ENCODE results near the gene CLMP. TPM values are rescaled to one million over a fixed set of nuclear protein-coding genes. Genes with fewer than 3 reads are reported as not detected.

Gene CLMP
- total RNA-seq, 4 donors from 2014 or later, result 23.6 to 49.4 (median 38.0) TPM

GRCh38 chr11:123041185-123041584 lies 153.9 kb downstream of the CLMP start:
- TF ChIP-seq POLR2AphosphoS5 (IDR thresholded peaks at IDR 0.05) (no peak), POLR2A (IDR thresholded peaks at IDR 0.05) (no peak)
- Histone ChIP-seq H3K4me3 (no peak overlapping the region), H3K4me1 (no peaks in the 10 kb centered on the region), H3K27ac (no peak overlapping the region), H3K27me3 (no peaks in the 10 kb centered on the region), H3K36me3 (no peaks in the 10 kb centered on the region), H3K9me3 (no peaks in the 10 kb centered on the region)
- no peak for DNase-seq
- WGBS, 2 donors (ENCODE audit: low coverage in 1 of 2), result 95% methylated on average over 10 of the region's 10 CpGs; no CpG with 5 or more reads in 1 of the 2 donors
- intact Hi-C loops (cut with DNase I; ENCODE audit: low total_unique reads), result no loop called here
- in situ Hi-C loops (cut with MboI; ENCODE audit: low pct_ligation_motif_present in 1 of 4, low pct_unique_long_range_greater_than_20kb in 1 of 4, low sequenced_read_pairs in 3 of 4), result loop anchor here in 2 of 4 donors (25.0 kb wide), 2 partner anchors 404 to 429 kb away; no protein-coding TSS in a partner anchor

- intact Hi-C loops (cut with DNase I; ENCODE audit: low total_unique reads), result no loop called here
- no peak for DNase-seq
These were observed 155.0 kb downstream of the CLMP start for GRCh38 chr11:123040111-123040432.

GRCh38 chr11:123035831-123036230 lies 159.2 kb downstream of the CLMP start:
- Histone ChIP-seq H3K27me3 (no peaks in the 10 kb centered on the region), H3K9me3 (no peaks in the 10 kb centered on the region), H3K36me3 (no peaks in the 10 kb centered on the region), H3K4me3 (no peak overlapping the region), H3K27ac (no peak overlapping the region), H3K4me1 (no peaks in the 10 kb centered on the region)
- no peak for TF ChIP-seq POLR2A (IDR thresholded peaks at IDR 0.05)
- TF ChIP-seq CTCF (IDR thresholded peaks at IDR 0.05), result no peak
- TF ChIP-seq POLR2AphosphoS5 (IDR thresholded peaks at IDR 0.05), result no peak
- TF ChIP-seq EP300 (IDR thresholded peaks at IDR 0.05; ENCODE audit: low read depth), result no peak
- intact Hi-C loops (cut with DNase I; ENCODE audit: low total_unique reads), result no loop called here
- in situ Hi-C loops (cut with MboI; ENCODE audit: low pct_ligation_motif_present in 1 of 4, low pct_unique_long_range_greater_than_20kb in 1 of 4, low sequenced_read_pairs in 3 of 4), result loop anchor here in 3 of 4 donors (10.0 to 25.0 kb wide), 3 partner anchors 171 to 424 kb away; no protein-coding TSS in a partner anchor
- 72 to 76% methylated on average over 7 to 10 of the region's 10 CpGs for WGBS, 2 donors (ENCODE audit: low coverage in 1 of 2)
- no peak for DNase-seq

More at GRCh38 chr11:123040111-123040432, 155.0 kb downstream of the CLMP start:
- Histone ChIP-seq H3K4me3 (no peak overlapping the region), H3K27ac (no peak overlapping the region), H3K4me1 (no peaks in the 10 kb centered on the region), H3K36me3 (no peaks in the 10 kb centered on the region), H3K9me3 (no peaks in the 10 kb centered on the region), H3K27me3 (no peaks in the 10 kb centered on the region)
- in situ Hi-C loops (cut with MboI; ENCODE audit: low pct_ligation_motif_present in 1 of 4, low pct_unique_long_range_greater_than_20kb in 1 of 4, low sequenced_read_pairs in 3 of 4), result loop anchor here in 2 of 4 donors (25.0 kb wide), 2 partner anchors 403 to 428 kb away; no protein-coding TSS in a partner anchor
- 60 to 77% methylated on average over 3 to 11 of the region's 11 CpGs for WGBS, 2 donors (ENCODE audit: low coverage in 1 of 2)
- no peak for TF ChIP-seq CTCF (IDR thresholded peaks at IDR 0.05)
- no peak for TF ChIP-seq POLR2A (IDR thresholded peaks at IDR 0.05)
- TF ChIP-seq EP300 (IDR thresholded peaks at IDR 0.05; ENCODE audit: low read depth), result no peak
- TF ChIP-seq POLR2AphosphoS5 (IDR thresholded peaks at IDR 0.05), result no peak

GRCh38 chr11:123034597-123034996 lies 160.5 kb downstream of the CLMP start:
- no peaks in the 10 kb centered on the region for H3K4me1 ChIP-seq
- no peak for DNase-seq
- in situ Hi-C loops (cut with MboI; ENCODE audit: low pct_ligation_motif_present in 1 of 4, low pct_unique_long_range_greater_than_20kb in 1 of 4, low sequenced_read_pairs in 3 of 4) (loop anchor here in 3 of 4 donors (10.0 to 25.0 kb wide), 3 partner anchors 170 to 422 kb away; no protein-coding TSS in a partner anchor), intact Hi-C loops (cut with DNase I; ENCODE audit: low total_unique reads) (no loop called here)
- H3K27me3 ChIP-seq, result no peaks in the 10 kb centered on the region
- TF ChIP-seq EP300 (IDR thresholded peaks at IDR 0.05; ENCODE audit: low read depth) (no peak), CTCF (IDR thresholded peaks at IDR 0.05) (no peak), POLR2A (IDR thresholded peaks at IDR 0.05) (no peak), POLR2AphosphoS5 (IDR thresholded peaks at IDR 0.05) (no peak)
- WGBS, 2 donors (ENCODE audit: low coverage in 1 of 2), result 82% methylated on average over 6 of the region's 6 CpGs; no CpG with 5 or more reads in 1 of the 2 donors
- no peaks in the 10 kb centered on the region for H3K9me3 ChIP-seq
- no peak overlapping the region for H3K27ac ChIP-seq
- no peaks in the 10 kb centered on the region for H3K36me3 ChIP-seq
- no peak overlapping the region for H3K4me3 ChIP-seq

GRCh38 chr11:123033895-123034294 lies 161.2 kb downstream of the CLMP start:
- no peak for TF ChIP-seq EP300 (IDR thresholded peaks at IDR 0.05; ENCODE audit: low read depth)
- TF ChIP-seq POLR2AphosphoS5 (IDR thresholded peaks at IDR 0.05), result no peak
- TF ChIP-seq CTCF (IDR thresholded peaks at IDR 0.05), result no peak
- TF ChIP-seq POLR2A (IDR thresholded peaks at IDR 0.05), result no peak
- intact Hi-C loops (cut with DNase I; ENCODE audit: low total_unique reads) (no loop called here), in situ Hi-C loops (cut with MboI; ENCODE audit: low pct_ligation_motif_present in 1 of 4, low pct_unique_long_range_greater_than_20kb in 1 of 4, low sequenced_read_pairs in 3 of 4) (loop anchor here in 3 of 4 donors (10.0 to 25.0 kb wide), 3 partner anchors 169 to 422 kb away; no protein-coding TSS in a partner anchor)
- WGBS, 2 donors (ENCODE audit: low coverage in 1 of 2), result 45 to 68% methylated on average over 7 to 10 of the region's 10 CpGs
- Histone ChIP-seq H3K36me3 (no peaks in the 10 kb centered on the region), H3K9me3 (no peaks in the 10 kb centered on the region), H3K27me3 (no peaks in the 10 kb centered on the region), H3K27ac (no peak overlapping the region), H3K4me1 (no peaks in the 10 kb centered on the region), H3K4me3 (no peak overlapping the region)
- DNase-seq, result no peak

Data from transverse colon (tissue), 4 donors.